ENCODE measurements around the gene SLC1A5. TPM values are rescaled to one million over a fixed set of nuclear protein-coding genes. Genes with fewer than 3 reads are reported as not detected.
"Not testable (repeated sequence)": the region's sequence is repeated elsewhere in the genome, so short reads cannot be mapped to it uniquely, and the experiment has no call there.

Gene SLC1A5
- total RNA-seq, 4 donors from 2014 or later, result 59.3 to 181 (median 137) TPM

GRCh38 chr19:46776927-46777911 is 11.2 kb downstream of the SLC1A5 start:
- TF ChIP-seq, protein P1, sequence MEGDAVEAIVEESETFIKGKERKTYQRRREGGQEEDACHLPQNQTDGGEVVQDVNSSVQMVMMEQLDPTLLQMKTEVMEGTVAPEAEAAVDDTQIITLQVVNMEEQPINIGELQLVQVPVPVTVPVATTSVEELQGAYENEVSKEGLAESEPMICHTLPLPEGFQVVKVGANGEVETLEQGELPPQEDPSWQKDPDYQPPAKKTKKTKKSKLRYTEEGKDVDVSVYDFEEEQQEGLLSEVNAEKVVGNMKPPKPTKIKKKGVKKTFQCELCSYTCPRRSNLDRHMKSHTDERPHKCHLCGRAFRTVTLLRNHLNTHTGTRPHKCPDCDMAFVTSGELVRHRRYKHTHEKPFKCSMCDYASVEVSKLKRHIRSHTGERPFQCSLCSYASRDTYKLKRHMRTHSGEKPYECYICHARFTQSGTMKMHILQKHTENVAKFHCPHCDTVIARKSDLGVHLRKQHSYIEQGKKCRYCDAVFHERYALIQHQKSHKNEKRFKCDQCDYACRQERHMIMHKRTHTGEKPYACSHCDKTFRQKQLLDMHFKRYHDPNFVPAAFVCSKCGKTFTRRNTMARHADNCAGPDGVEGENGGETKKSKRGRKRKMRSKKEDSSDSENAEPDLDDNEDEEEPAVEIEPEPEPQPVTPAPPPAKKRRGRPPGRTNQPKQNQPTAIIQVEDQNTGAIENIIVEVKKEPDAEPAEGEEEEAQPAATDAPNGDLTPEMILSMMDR (IDR thresholded peaks at IDR 0.05), result no peak
- no peak for TF ChIP-seq POLR2A (IDR thresholded peaks at IDR 0.05)
- H3K4me3 ChIP-seq (ENCODE audit: low read depth, poor library complexity, severe bottlenecking), result no peak overlapping the region
- intact Hi-C loops (cut with DNase I; ENCODE audit: low total_unique reads), result no loop called here
- DNase-seq (ENCODE audit: low spot score in 2 of 2), result no peak
- WGBS, 2 donors, result 94% methylated on average over 30 to 33 of the region's 33 CpGs

DNA sequence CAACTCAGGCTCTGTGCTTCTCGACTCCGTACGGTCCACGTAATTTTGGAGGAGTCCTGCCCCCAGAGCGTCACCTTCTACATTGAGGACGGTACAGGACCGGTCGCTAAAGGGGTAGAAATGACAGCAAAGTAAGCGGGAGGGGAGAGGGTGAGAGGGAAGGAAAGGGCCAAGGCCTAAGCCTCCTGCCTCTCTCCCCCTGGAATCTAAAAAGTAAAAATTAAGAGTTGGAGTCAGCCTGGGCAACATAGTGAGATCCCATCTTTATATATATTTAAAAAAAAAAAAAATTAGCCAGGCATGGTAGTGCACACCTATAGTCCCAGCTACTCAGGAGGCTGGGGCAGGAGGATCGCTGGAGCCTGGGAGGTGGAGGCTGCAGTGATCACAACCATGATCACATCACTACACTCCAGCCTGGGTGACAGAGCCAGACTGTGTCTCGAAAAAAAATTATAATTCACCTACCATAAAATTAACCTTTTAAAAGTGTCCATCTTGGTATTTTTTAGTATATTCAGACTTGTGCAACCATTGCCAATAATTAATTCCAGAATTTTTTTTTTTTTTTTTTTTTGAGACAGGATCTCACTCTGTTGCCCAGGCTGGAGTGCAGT is 12.6 kb downstream of the SLC1A5 start:
- DNase-seq (ENCODE audit: low spot score in 2 of 2), result no peak
- no peak overlapping the region for H3K4me3 ChIP-seq (ENCODE audit: low read depth, poor library complexity, severe bottlenecking)
- 93 to 97% methylated on average over 11 of the region's 11 CpGs for WGBS, 2 donors
- TF ChIP-seq, protein P1 (IDR thresholded peaks at IDR 0.05), result no peak
- TF ChIP-seq POLR2A (IDR thresholded peaks at IDR 0.05), result no peak
- intact Hi-C loops (cut with DNase I; ENCODE audit: low total_unique reads), result no loop called here

GRCh38 chr19:46773018-46773399 is 15.4 kb downstream of the SLC1A5 start:
- 72 to 75% methylated on average over 7 of the region's 7 CpGs for WGBS, 2 donors
- no peak overlapping the region for H3K4me3 ChIP-seq (ENCODE audit: low read depth, poor library complexity, severe bottlenecking)
- no peak for DNase-seq (ENCODE audit: low spot score in 2 of 2)
- TF ChIP-seq, protein P1 (IDR thresholded peaks at IDR 0.05), result no peak
- intact Hi-C loops (cut with DNase I; ENCODE audit: low total_unique reads), result no loop called here

- intact Hi-C loops (cut with DNase I; ENCODE audit: low total_unique reads), result no loop called here
- no peak for TF ChIP-seq POLR2A (IDR thresholded peaks at IDR 0.05)
- TF ChIP-seq, protein P1 (IDR thresholded peaks at IDR 0.05), result no peak
- no peak for DNase-seq (ENCODE audit: low spot score in 2 of 2)
- no peak overlapping the region for H3K4me3 ChIP-seq (ENCODE audit: low read depth, poor library complexity, severe bottlenecking)
- WGBS, 2 donors, result 64 to 75% methylated on average over 11 to 12 of the region's 12 CpGs
Measured at GRCh38 chr19:46772170-46773017, 16.0 kb downstream of the SLC1A5 start.

DNA sequence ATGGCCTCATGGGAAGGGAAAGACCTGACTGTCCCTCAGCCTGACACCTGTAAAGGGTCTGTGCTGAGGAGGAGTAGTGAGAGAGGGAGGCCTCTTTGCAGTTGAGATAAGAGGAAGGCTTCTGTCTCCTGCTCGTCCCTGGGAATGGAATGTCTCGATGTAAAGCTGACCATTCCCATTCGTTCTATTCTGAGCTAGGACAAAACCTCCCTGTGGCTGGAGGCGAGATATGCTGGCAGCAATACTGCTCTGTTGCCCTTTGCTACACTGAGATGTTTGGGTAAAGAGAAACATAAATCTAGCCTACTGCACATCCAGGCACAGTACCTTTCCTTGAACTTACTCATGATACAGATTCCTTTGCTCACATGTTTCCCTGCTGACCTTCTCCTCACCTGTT is 19.6 kb downstream of the SLC1A5 start:
- WGBS, 2 donors, result 44 to 65% methylated on average over 4 of the region's 4 CpGs
- intact Hi-C loops (cut with DNase I; ENCODE audit: low total_unique reads); H3K4me3 ChIP-seq (ENCODE audit: low read depth, poor library complexity, severe bottlenecking); DNase-seq (ENCODE audit: low spot score in 2 of 2): not testable (repeated sequence)
